K562 (cell line): ENCODE results near the gene PTRH2.

Source experiments
- CEBPB ChIP-seq: fragments of 450-650 bp; IDR thresholded peaks from 2 replicates; pipeline ENCODE4 v1.6.1; 2016; ENCODE audit warnings: missing genetic modification characterization, missing compliant biosample characterization
- GABPB1 ChIP-seq: sonication (generic); formaldehyde crosslinking; IDR thresholded peaks from 2 replicates; pipeline ENCODE4 v1.8.0; 2022; ENCODE audit warnings: mild to moderate bottlenecking, missing genetic modification reagents
- NRF1 ChIP-seq, 2 experiments: fragments of 450-650 bp; IDR thresholded peaks in 1 of 2; conservative IDR thresholded peaks in 1 of 2; 2 replicates each; pipeline ENCODE4 v1.6.1; 2014; ENCODE audit warnings: mild to moderate bottlenecking in 2 of 2
- SIN3A ChIP-seq, 2 experiments: fragments of 150-350 bp in 1 of 2; IDR thresholded peaks; 2 replicates each; pipeline ENCODE4 v1.6.1; 2011 to 2016; ENCODE audit warnings: borderline replicate concordance in 2 of 2, low read depth in 2 of 2, low read length in 2 of 2, mild to moderate bottlenecking in 2 of 2, moderate library complexity in 2 of 2; ENCODE audit not compliant: control insufficient read depth in 1 of 2
- TF ChIP-seq, protein P1 (sequence below): fragments of 450-650 bp; IDR thresholded peaks from 2 replicates; pipeline ENCODE4 v1.6.1; 2016

DNA sequence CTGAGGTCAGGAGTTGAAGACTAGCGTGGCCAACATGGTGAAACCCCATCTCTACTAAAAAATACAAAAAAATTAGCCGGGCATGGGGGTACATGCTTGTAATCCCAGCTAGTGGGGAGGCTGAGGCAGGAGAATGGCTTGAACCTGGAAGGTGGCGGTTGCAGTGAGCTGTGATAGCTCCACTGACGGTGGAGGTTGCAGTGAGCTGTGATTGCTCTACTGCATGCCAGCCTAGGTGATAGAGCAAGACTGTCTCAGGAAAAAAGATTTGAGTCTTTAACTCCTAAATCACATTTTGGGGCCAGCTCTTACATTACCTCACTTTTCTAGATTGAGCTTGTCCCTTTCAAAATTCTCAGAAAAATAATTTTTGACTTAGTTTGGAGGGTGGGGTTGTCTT, 15.4 kb upstream of the PTRH2 start:
- no peak for TF ChIP-seq NRF1 (conservative IDR thresholded peaks at IDR 0.05 in 1 of 2, IDR thresholded peaks at IDR 0.05 in 1 of 2)
- no peak for TF ChIP-seq GABPB1 (CRISPR knock-in tag)
- TF ChIP-seq, protein P1, sequence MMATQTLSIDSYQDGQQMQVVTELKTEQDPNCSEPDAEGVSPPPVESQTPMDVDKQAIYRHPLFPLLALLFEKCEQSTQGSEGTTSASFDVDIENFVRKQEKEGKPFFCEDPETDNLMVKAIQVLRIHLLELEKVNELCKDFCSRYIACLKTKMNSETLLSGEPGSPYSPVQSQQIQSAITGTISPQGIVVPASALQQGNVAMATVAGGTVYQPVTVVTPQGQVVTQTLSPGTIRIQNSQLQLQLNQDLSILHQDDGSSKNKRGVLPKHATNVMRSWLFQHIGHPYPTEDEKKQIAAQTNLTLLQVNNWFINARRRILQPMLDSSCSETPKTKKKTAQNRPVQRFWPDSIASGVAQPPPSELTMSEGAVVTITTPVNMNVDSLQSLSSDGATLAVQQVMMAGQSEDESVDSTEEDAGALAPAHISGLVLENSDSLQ = no peak
- TF ChIP-seq CEBPB (tag) = no peak
- no peak for TF ChIP-seq SIN3A (IDR thresholded peaks at IDR 0.05; ENCODE audit: borderline replicate concordance in 2 of 2, control insufficient read depth in 1 of 2, low read depth in 2 of 2, low read length in 2 of 2)
